Type B pancreatic cell (in vitro differentiated cells): ENCODE measurements around the gene TSNAXIP1. TPM values are rescaled to one million over a fixed set of nuclear protein-coding genes. Genes with fewer than 3 reads are reported as not detected.

ENCODE experiments used
- DNase-seq: peaks from one replicate; pipeline ENCODE4 v3.0.0; 2021; ENCODE audit warnings: mixed read lengths; ENCODE audit not compliant: unreplicated experiment; ENCODE audit errors: extremely low spot score
- H3K27ac Mint-ChIP-seq: 2 replicates; pipeline ENCODE4 v1.8.0; 2021; ENCODE audit warnings: mild to moderate bottlenecking, mixed read lengths
- H3K27me3 Mint-ChIP-seq: 2 replicates; pipeline ENCODE4 v1.8.0; 2021; ENCODE audit warnings: mixed read lengths
- H3K36me3 Mint-ChIP-seq: 2 replicates; pipeline ENCODE4 v1.8.0; 2021; ENCODE audit warnings: mixed read lengths
- H3K4me1 Mint-ChIP-seq: one replicate; pipeline ENCODE4 v1.8.0; 2021; ENCODE audit warnings: mixed read lengths; ENCODE audit not compliant: unreplicated experiment
- H3K4me3 Mint-ChIP-seq: 2 replicates; pipeline ENCODE4 v1.8.0; 2021; ENCODE audit warnings: mild to moderate bottlenecking, mixed read lengths
- H3K9me3 Mint-ChIP-seq: 2 replicates; pipeline ENCODE4 v1.8.0; 2021; ENCODE audit warnings: mixed read lengths
- total RNA-seq: library from RNA; stranded (reverse); gene quantifications from 2 replicates; pipeline ENCODE4 v1.2.1, GENCODE V29; 2021; ENCODE audit warnings: low replicate concordance
- TF ChIP-seq, protein P1 (sequence below): fragments of 200-600 bp; sonication (generic); conservative IDR thresholded peaks from 2 replicates; pipeline ENCODE4 v1.5.0; 2021; ENCODE audit warnings: antibody characterized with exemption, mild to moderate bottlenecking

The TSNAXIP1 gene
- total RNA-seq, 1 donor from 2014 or later = 7.2 TPM

GRCh38 chr16:67844497-67844896 is 37.8 kb downstream of the TSNAXIP1 start:
- peak overlapping the region; percentile 92 for H3K4me3 Mint-ChIP-seq
- no peaks in the 10 kb centered on the region for H3K27me3 Mint-ChIP-seq
- peaks cover 3% of the 10 kb centered on the region for H3K36me3 Mint-ChIP-seq
- H3K27ac Mint-ChIP-seq = peak overlapping the region; percentile 80
- H3K9me3 Mint-ChIP-seq = no peaks in the 10 kb centered on the region
- TF ChIP-seq, protein P1, sequence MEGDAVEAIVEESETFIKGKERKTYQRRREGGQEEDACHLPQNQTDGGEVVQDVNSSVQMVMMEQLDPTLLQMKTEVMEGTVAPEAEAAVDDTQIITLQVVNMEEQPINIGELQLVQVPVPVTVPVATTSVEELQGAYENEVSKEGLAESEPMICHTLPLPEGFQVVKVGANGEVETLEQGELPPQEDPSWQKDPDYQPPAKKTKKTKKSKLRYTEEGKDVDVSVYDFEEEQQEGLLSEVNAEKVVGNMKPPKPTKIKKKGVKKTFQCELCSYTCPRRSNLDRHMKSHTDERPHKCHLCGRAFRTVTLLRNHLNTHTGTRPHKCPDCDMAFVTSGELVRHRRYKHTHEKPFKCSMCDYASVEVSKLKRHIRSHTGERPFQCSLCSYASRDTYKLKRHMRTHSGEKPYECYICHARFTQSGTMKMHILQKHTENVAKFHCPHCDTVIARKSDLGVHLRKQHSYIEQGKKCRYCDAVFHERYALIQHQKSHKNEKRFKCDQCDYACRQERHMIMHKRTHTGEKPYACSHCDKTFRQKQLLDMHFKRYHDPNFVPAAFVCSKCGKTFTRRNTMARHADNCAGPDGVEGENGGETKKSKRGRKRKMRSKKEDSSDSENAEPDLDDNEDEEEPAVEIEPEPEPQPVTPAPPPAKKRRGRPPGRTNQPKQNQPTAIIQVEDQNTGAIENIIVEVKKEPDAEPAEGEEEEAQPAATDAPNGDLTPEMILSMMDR = no peak
- H3K4me1 Mint-ChIP-seq = peaks cover 42% of the 10 kb centered on the region
- DNase-seq = no peak

DNA sequence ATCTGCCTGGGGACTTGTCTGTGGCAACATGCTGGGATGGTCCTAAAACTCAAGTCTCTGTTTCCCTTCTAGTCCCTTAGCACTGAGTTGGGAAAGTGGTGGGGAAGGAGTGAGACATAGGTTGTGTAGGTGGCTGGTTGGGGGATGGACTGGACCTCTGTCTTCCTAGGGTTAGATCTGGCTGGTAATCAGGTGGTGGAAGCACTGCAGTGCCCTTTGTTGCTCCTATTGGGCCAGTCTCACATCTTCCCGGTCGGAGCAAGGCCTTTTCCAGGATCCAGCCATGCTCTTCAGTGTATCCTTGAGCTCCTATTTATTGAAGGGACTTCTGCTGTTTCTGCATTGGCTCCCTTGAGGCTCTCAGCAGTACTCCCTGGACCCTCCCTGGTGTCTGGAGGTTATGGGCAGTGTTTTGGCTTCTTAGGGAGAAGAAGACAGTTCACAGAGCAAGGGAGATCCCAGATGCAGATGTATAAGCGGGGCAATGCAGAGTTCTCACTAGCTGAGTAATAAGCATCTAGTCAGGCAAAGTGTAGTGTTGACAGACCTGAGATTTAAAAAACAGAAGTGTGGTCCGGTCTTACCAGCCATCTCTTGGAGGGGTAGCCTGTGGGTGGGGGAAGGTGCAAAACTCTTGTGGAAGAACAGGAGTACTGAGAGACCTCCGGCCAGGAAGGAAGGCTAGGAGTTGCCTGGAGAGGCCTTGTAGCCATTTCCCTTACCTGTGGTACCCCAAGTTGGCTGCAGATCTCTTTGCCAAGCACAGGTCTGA is 38.8 kb downstream of the TSNAXIP1 start:
- Mint-ChIP-seq H3K4me3 (peak overlapping the region; percentile 88), H3K27ac (peak overlapping the region; percentile 94), H3K4me1 (peaks cover 42% of the 10 kb centered on the region), H3K36me3 (peaks cover 3% of the 10 kb centered on the region), H3K9me3 (no peaks in the 10 kb centered on the region), H3K27me3 (no peaks in the 10 kb centered on the region)
- TF ChIP-seq, protein P1 = no peak
- DNase-seq = no peak

DNA sequence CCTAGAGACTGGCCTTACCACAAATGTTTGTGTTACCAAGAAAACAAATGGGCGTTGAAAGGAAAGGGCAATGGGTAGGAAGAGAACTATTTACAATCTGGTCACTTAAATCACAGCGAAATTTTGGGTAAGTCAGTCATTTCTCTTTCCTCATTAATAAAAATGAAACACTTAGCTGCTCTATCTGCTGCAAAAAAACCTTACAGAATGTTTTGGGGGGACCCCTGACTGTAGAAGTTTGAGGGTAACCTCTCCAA is 39.3 kb downstream of the TSNAXIP1 start:
- no peak for DNase-seq
- H3K27me3 Mint-ChIP-seq = no peaks in the 10 kb centered on the region
- peaks cover 42% of the 10 kb centered on the region for H3K4me1 Mint-ChIP-seq
- TF ChIP-seq, protein P1 = no peak
- peak overlapping the region; percentile 88 for H3K4me3 Mint-ChIP-seq
- H3K36me3 Mint-ChIP-seq = peaks cover 3% of the 10 kb centered on the region
- H3K9me3 Mint-ChIP-seq = no peaks in the 10 kb centered on the region
- peak overlapping the region; percentile 94 for H3K27ac Mint-ChIP-seq

DNA sequence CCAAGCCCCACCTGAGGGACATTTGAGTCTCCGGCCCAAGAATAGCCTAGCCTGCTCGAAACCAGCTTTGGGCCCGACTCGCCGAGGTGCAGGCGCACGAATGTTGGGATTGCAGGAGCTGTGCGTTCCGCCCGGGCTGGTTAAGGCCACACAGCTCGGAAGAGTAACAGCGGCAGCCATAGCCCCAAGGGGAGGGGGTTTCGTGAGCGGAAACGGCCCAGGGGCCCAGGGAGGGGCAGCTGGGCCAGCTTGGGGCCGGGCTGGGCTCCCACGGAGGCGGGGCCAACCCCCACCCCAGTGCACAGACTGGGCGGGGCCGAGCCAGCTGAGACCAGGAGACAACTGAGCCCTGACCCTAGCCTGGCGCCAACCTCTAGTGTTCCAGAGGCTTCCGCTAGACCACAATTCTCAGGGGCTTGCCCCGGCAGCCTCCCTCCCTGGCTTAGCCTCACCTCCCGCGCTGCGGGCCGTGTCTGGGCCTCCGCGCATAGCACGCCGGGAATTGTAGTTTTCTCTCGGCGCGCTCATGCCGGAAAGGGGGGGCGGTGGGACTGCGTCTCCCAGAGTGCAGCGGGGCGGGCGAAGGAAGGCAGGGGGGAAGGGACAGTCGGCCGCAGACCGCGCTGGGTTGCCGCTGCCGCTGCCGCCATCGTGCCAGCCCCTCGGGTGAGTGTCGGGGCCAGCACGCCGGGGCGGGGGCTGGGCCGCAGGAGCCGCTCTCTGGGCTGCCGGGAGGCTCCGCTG is 39.8 kb downstream of the TSNAXIP1 start, which contains the start of gene NUTF2:
TSS of gene NUTF2 (plus strand) at position 614 of the 744 bp plus-strand sequence. CDS start 18,198 bp downstream, outside the sequence.
- Mint-ChIP-seq H3K9me3 (no peaks in the 10 kb centered on the region), H3K4me1 (peaks cover 39% of the 10 kb centered on the region), H3K36me3 (peaks cover 3% of the 10 kb centered on the region), H3K27ac (peak within 1 kb of the TSS; percentile 99), H3K4me3 (peak within 1 kb of the TSS; percentile 96), H3K27me3 (no peaks in the 10 kb centered on the region)
- DNase-seq = peak; percentile 99
- TF ChIP-seq, protein P1 = peak; percentile 20

DNA sequence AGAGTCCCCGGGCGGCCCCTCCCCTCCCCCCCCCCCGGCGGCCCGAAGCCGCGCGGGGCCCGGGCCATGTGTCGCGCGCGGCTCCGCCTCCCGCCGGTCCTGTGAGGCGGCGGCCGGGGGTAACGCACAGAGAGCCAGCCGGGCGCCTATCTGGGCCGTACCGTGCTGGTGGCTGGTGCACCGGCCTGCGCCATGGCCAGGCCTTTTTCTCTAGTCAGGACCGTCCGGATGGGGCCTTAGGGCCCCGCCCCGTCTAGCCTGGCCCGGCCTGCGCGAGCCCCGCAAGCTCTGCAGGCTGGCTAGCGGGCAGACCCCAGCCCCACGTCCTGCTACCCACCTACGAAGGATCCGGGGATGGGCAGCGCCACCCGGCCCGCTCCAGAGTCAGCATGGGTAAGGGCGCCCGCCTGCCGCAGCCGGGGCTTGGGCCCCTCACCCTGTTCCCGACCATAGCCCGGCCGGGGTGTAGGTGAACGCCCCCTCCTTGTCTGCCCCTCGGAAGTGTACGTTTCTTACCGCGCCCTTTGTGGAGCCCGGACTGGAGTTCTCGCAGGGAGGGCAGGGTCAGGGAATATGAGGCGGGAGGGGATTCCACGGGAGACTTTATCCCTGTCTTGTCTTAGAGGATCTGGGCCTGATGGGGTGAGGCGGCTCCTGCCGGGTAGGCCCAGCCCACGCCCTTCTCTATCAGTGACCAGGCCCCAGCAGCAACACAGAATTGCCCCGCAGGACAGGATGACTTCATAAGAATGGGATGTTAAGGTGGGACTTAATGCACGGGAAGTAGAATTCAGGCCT is 40.6 kb downstream of the TSNAXIP1 start, which contains the start of gene CENPT:
TSS of gene CENPT (minus strand) at position 630 of the 798 bp plus-strand sequence. CDS start 13,834 bp downstream, outside the sequence.
- peak within 1 kb of the TSS; percentile 96 for H3K4me3 Mint-ChIP-seq
- H3K9me3 Mint-ChIP-seq = no peaks in the 10 kb centered on the region
- TF ChIP-seq, protein P1 = no peak
- H3K27me3 Mint-ChIP-seq = no peaks in the 10 kb centered on the region
- H3K27ac Mint-ChIP-seq = peak within 1 kb of the TSS; percentile 99
- peaks cover 36% of the 10 kb centered on the region for H3K4me1 Mint-ChIP-seq
- DNase-seq = peak; percentile 73
- H3K36me3 Mint-ChIP-seq = peaks cover 3% of the 10 kb centered on the region
